GM19324 (cell line): ENCODE measurements around the gene PRR30.

Source experiments
- ATAC-seq: cut with Tn5 transposase; IDR thresholded peaks from one replicate; pipeline ENCODE4 v1.9.1; 2021; ENCODE audit warnings: mild to moderate bottlenecking, moderate library complexity; ENCODE audit not compliant: unreplicated experiment, low FRiP score

PRR30 gene

DNA sequence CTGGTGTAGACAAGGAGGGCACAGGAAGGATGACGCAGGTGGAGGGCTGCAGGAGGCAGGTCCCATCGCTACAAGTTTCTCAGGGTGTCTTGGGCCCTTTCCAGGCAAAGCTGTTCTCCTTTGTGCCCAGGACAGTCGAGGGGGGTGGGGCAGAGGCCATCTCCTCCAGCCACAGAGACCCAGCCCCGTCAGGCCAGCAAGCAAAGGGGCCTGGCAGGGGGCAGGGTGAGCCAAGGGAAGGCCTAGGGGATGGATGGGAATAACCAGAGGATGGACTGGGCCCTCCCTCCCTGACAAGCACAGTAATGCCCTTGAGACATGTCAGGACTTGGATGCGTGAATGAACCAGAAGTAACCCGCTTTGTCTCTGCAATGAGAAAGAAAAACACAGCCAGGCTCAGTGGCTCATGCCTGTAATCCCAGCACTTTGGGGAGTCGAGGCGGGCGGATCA lies 15.9 kb upstream of the PRR30 start:
- ATAC-seq: no peak

DNA sequence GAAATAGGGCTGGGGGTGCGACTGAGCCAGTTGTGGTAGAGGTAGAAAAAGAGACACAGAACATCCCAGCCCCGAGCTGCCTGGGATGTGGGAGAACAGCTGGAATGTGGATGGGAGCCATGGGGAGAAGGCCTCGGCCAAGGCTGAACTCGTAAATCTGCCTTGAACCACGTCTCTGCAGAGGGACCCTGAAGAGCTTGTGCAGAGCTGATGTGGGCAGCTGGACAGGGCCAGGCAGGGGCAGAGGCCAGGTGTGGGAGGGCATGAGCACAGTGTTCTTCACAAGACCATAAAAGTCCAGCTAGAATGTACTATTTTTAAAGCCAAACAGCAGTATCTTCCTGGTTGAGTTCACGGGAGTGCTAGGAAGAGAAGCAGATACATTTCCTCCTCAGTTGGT lies 15.3 kb upstream of the PRR30 start:
- ATAC-seq: no peak

DNA sequence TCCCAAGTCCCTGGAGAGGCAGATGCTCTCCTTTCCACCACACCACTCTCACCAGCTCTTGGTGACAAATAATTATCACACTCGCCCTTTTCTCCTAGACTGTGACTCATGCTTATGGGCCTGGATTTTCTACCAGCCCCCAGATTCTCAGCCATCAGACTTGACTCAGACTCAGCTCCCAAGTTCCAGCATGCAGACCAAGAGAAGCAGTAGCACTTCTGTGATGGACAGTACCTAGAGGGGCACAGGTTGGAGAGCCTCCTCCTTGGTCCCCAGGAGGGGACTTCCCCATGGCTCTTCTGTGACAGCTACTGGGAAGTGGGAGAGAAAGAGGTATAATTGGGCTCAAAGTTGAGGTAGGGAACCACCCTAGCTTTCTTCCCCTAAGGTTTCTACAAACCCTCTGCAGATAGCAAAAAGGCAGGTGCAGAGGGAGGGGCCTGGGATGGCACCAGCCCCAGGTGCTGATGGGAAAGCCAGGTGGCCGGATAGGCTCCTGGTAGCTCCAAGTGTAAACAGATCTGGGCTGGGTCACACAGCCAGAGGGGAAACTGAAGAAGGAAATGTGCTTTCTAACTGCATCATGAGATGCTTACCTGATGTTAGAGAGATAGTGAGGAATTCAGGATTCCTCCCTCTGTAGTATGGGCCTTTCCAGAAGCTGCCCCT lies 13.7 kb upstream of the PRR30 start:
- ATAC-seq: no peak

DNA sequence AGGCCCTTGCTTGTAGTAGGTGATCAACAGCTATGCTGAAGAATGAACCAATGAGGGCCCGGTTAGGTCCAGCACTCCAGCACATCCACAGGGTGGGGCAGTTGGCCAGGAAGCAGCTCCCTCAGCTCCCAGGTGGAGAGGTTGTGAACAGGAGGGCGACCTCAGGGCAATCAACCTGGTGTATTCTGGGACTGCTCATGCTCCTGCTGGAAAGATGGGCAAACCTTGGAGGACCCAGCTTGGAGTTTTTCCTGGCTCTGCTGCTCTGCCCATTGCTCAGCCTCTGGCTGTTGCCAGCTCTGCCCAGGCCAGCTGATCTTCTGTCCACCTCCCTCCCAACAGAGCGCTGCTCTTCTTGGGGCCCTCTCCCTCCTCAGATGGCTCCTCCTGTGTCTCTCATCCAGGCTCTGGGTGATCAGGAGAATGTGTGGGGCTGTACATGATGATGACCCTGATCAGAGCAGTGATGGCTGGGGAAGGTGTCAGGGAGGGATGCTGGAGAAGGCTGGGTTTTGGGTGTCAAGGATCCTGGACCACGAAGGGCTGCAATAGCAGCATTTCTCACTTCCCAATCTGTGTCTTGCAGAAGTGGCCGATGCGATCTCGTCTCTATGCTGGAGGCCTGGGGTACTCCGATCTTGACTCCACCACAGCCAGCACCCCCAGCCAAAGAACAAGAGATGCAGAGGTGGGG lies 13.0 kb upstream of the PRR30 start:
- no peak for ATAC-seq

DNA sequence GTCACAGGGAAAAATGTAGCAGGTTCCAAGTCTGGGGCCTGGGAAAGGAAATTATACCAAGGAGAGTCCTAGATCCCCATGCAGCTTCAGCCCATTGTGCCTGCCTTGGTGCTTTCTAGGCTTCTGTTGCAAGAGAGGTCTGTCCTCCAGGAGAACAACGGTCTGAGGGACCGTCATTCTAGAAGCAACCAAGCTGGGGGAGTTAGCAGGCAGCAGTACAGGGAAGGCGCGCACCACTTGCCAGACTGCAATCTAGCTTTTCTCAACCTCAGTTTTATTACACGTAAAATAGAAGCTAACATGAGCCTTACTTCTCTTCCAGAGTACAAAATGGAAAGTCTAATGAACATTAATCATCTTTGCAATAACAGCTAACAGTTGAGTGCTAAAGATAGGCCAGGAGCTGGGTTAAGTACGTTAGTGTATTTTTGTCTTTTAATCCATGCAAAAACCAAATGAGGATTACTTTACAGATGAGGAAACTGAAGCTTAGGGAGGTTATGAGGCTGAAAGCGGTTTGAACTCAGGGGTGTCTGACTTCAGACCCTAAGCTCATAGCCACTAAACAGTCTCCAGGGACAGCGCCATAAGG lies 11.5 kb upstream of the PRR30 start:
- ATAC-seq: no peak

DNA sequence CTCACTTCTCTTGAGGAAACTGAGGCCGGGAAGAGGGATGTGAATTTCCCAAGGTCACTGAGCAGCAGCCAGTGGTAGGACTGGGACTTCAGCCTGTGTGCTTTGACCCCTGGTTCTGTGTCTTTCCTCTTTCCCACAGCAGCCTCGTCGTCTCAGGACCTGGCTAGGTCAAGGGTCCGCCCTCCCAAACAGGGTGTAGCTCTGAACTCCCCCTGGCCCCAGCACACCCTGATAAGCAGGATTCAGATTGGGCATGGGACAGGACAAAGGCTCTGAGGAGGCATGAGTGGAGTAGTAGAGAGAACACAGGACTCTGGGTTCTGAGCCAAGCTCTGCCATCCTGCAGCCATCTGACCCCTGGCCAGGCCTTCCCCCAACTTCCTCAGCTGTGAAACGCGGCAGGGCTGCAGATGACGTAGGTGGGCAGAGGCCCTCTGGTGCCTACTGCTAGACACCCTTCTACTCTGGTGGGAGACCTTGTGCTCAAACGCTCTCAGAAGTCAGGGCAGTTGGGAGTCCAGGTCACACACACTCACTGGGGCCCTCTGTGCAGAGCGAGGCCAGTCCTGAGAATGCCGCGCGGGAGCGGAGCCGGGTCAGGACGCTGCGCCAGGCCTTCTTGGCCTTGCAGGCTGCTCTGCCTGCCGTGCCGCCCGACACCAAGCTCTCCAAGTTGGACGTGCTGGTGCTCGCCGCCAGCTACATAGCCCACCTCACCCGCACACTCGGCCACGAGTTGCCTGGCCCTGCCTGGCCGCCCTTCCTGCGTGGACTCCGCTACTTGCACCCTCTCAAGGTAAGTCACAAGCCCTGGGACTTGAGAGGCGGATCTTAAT lies 10.6 kb upstream of the PRR30 start:
- ATAC-seq: no peak

DNA sequence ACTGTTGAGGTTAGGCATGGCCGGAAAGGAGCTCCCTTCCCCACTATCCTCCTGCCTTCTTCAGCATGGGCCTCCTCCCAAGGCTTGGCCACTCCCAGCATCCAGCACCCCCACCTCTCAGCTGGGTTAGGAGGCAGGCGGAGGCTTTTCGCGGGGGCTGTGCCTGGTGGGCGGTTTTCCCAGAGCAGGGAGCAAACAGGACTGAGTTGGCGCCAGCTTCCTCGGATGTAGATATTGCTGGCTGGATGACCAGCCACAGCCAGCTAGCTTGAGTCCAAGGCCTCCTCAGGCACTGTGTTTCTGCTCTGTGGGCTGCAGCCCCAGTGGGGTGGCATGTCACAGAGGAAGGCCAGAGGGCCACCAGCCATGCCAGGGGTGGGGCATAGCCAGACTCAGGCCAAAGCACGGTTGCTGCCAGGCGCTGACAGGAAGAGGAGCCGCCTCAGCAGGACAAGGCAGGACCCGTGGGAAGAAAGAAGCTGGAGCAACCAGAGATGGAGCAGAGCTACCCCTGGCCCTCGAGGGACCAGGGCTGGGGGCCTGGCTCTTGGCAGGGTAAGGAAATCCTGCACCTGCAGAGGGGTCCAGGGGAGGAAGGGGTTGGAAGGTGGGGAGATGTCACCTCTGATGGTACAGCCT lies 9.7 kb upstream of the PRR30 start, which contains the start of gene TCF23:
Gene TCF23, plus strand, starts transcription at position 204 of the 639 bp plus-strand sequence. Its CDS starts 130 bp downstream, at position 334.
- no peak for ATAC-seq

DNA sequence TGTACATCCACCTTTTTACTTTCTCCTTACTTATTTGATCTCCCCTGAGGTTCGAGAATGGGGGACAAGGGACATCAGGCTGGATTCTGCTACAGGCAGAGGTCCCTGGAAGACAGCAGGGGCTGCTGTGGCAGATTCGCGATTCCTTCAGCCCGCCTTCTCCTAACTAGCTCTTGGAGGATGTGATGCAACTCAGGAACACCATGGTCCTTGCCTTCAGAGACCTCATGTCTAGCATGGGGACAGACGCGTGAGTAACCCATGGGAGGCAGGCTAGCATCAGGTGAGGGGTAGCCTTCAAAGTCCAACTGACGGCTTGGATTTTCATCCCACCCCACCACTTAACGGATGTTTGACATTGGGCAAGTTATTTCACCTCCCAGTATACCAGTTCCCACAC lies 8.7 kb upstream of the PRR30 start:
- ATAC-seq: no peak

DNA sequence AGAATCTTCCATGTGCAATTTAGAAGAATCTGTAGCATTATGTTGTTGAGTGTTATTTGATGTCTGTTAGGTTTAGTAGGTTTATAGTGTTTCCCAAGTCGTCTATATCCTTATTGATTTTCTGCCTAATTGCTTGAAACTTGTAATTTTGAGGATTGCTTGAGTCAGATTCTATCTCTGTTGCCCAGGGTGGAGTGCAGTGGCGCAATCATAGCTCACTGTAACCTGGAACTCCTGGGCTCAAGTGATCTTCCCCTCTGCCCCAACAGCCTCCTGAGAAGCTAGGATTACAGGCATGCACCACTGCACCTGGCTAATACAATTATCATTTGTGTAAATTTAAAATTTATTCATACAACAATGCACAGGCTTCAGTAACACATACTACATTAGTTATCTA lies 6.5 kb upstream of the PRR30 start:
- ATAC-seq: no peak

DNA sequence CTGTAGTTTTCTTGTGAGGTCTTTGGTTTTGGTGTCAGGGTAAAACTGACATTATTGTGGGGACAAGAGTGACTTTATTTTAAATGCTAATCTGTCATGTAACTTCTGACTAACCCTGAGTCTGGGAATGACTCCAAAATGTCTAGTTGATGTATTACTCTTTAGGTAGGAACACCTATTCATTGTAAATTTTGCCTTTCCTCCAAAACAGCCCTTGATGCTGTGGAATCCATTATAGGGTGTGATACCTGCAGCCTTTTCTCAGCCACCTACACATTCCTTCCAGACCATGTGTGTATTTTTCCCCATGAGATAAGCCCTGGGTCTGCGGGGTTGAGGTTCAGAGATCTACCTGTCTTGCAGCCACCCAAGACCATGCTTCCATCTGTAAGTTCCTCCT lies 4.1 kb upstream of the PRR30 start:
- no peak for ATAC-seq

DNA sequence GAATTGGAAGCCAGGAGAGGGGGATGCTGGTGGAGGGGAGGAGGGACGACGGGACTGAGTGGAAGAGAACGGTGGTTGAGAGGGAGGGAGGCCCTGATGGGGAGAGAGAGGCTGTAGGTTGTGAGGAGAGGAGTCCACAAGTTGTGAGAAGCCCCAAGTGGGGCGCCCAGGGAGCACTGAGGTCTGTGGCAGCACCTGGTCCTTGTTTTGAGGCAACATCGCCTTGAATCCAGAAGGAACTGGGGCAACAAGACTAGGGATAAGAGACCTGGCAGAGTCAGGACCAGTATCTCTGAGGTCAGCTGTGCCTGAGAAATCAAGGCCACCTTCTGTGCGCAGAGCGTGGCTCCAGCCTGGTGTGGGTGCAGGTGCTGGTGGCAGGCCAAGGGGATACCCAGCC lies 1.1 kb downstream of the PRR30 start:
- ATAC-seq: no peak

DNA sequence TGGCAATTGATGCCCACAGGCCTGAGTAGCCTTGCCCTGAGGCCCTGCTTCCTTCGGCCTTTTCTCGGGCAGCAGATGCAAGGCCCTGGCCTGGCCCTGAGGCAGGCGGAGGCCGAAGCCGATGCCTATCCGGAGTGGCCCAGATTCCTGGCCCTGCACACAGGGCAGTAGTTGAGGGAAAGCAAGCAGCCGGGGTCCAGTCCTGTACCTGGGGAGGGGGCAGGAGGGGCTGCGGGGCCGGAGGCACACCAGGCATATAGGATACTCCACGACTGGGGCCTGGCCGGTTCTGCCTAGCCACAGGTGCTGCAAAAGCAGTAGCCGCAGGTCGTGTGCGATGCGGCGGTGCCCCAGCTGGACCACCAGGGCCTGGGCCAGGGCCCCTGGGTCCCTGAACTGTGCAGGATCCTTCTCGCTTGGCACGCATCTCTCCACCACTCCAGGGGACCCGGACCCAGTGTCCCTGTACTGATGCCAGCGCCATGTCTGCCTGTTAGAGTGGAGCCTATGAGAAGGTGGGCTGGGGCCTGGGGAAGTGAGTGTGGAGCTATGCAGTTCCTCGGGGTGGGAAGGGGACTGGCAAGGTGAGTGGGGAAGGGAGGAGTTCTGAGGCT lies 1.8 kb downstream of the PRR30 start:
- ATAC-seq: no peak

DNA sequence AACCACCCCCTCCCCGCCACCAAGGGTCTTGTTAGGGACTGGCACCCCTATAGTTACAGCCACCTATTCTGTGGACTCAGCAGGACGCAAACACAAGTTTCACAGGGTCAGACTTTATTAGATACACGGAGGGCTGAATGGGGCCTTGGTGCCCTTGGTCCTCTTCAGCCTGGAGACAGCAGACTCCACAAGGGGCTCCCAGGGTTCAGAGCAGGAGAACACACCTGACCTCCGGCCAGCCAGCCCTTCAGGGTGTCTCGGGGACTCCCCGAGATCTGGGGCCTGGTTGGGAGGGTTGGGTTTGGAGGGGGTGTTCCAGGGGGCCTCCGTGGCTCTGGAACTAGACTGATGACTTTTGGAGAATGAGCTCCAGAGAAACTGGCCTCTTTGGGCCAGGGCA lies 2.5 kb downstream of the PRR30 start:
- no peak for ATAC-seq

DNA sequence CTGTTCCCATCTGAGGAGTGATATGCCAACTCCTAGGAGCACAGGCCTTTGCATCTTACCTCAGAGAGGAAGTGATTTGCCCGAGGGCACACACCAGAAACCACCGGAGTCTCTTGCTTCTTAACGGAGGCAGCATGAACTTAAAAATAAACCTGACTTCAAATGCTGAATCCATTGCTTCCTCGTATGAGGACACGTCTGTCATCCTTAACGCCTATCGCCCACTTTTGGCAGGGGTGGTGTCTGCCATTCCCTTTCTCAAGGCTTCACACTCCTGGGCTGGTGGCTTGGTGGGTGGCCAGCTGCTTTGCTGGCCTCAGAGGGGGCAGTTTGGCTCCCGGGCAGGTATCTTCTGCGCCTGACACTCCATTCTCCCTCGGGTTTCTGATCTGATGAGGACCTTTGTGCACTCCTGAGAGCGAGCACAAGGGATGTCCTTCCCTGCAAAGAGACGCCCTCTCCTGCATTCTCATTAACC lies 3.7 kb downstream of the PRR30 start:
- no peak for ATAC-seq

DNA sequence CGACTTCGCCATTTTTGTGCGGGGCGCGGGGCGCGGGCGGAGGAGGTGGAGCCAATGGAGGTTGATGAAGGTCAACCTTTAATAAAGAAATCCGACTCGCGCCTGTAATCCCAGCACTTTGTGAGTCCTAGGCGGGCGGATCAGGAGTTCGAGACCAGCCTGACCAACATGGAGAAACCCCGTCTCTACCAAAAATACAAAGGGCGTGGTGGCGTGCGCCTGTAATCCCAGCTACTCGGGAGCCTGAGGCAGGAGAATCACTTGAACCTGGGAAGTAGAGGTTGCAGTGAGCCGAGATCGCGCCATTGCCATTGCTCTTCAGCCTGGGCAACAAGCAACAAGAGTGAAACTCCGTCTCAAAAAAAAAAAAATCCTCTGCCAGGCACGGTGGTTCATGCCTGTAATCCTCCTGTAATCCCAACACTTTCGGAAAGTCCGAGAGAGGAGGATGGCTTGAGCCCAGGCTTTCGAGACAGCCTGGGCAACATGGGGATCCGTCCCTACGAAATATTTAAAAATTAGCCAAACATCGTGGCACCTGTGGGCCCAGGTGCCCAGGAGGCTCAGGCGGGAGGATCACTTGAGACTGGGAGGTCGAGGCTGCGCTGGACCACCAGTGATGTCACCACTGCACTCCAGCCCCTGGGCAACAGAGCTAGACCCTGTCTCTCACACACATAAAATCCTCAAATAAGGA lies 4.3 kb downstream of the PRR30 start:
- no peak for ATAC-seq

DNA sequence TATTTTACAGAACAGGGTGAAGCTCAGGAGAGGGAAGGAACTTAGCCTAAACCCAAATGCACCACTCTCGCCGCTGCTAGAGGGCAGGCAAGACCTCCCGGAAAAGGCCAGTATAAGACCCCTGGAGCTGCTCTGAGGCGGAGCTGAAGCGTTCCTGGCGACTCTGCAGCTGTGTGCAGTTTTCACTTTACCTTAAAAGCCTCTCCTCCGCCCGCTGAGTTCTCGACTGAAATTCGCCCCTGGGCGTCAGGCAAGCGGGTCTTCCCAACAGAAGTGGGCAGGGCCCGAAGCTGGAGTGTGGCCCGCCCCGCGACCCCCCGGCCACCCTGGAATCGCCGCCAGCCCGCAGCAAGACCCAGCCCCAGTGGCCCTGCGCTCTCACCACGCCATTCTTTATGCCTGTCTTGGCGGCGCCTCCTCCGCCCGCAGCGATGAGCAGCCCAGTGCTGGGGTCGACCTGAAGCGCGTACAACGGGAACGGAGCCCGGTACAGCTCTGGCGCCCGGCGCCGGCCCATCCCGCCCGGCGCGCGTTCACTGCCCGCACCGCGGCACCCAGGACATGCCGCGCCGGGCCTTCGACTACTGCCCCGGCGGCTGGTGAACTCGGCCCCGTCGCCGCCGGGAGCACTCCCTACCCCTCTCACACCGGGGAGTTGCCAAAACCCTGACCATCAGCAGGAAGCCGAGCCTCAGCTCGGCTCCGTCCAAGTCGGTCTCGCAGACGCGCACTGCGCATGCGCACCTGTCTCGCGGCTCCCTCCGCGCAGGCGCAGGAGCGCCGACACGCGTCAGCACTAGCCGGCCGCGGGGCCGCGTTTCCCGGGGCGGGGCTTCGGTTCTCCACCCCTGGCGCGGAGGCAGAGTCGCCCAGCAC lies 5.1 kb downstream of the PRR30 start, which contains the start of gene PREB:
Gene PREB, minus strand, starts transcription at position 732 of the 876 bp plus-strand sequence. Its CDS starts 215 bp downstream, at position 517.
- peak; percentile 89 for ATAC-seq

DNA sequence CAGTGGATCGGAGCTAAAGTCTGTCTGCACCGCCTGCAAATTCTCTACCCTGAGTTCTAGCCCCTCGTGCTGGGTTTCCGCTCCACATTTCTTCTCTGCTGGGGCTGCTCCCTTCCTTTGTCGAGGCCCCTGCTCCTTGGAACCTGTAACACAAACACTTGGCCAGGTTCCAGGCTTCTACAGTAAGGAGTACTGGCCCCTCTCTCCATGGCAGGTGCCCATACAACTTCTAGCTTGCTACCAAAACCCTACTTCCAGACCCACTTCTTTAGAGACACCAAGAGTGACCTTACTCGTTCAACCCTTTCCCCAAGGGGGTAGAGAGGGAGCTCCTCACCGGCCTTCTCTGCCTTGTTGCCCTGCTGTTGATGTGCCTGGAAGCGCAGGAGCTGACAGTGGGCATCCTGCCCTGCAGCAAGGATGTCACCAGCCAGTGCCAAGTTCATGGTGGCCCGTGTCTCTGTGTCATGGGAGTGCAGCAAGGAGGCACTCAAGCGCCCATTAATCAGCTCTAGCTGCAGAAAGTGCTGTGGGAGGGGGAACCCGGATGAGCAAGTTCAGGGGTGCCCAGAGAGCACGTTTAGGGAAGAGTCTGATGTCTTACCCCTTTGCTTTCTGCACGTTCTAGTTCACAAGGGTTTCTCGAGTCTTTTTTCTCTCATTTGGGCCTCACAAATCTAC lies 5.9 kb downstream of the PRR30 start:
- no peak for ATAC-seq

DNA sequence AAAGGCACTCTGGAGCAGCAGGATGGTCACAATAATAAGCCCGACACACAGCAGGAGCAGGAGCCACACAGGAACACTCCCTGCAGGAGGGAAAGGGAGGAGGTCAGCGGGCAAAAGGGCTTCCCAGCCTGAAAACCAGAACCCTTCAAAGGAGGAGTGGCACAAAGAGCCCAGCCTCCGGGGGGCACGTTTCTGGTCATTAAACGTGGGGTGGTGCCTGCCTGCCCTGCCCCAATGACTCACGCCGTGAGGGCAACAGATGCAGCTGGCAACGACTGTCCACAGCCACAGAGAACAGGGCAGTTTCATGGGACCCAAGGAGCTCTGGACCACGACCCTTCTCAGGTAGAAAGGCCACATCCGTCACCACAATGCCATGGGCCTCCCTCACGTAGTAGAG lies 7.8 kb downstream of the PRR30 start:
- no peak for ATAC-seq
